Natural killer cell (primary cell): ENCODE data around the gene SSBP2. TPM values are rescaled to one million over a fixed set of nuclear protein-coding genes. Genes with fewer than 3 reads are reported as not detected.

ENCODE experiments used
- ATAC-seq, 3 donors: fragments of 150-1000 bp in 2 of 3; fragments of 200-7000 bp in 1 of 3; cut with Tn5 transposase; 1 replicate in 1 of 3; 2 replicates in 2 of 3; pipeline ENCODE4 v1.10.0; 2021; ENCODE audit warnings: mild to moderate bottlenecking in 2 of 3, moderate library complexity in 2 of 3
- DNase-seq, 2 donors: peaks; one replicate each; pipeline versions ENCODE4 v3.0.0 to v3.0.0-alpha.2; 2013 to 2021; ENCODE audit warnings: mixed read lengths in 1 of 2
- H3K27ac ChIP-seq: one replicate; pipeline ENCODE4 v1.5.1; 2013; ENCODE audit warnings: mild to moderate bottlenecking, low read length
- H3K27me3 ChIP-seq: one replicate; pipeline ENCODE4 v1.6.1; 2013; ENCODE audit warnings: low read length; ENCODE audit not compliant: control insufficient read depth, insufficient read depth
- H3K36me3 ChIP-seq: one replicate; pipeline ENCODE4 v1.6.1; 2013; ENCODE audit warnings: low read length; ENCODE audit not compliant: control insufficient read depth, insufficient read depth
- H3K4me1 ChIP-seq: one replicate; pipeline ENCODE4 v1.6.1; 2013; ENCODE audit warnings: low read length; ENCODE audit not compliant: control insufficient read depth, insufficient read depth
- H3K4me3 ChIP-seq: one replicate; pipeline ENCODE4 v1.5.1; 2013; ENCODE audit warnings: low read length
- H3K9me3 ChIP-seq: one replicate; pipeline ENCODE4 v1.6.1; 2013; ENCODE audit warnings: low read length; ENCODE audit not compliant: control insufficient read depth, insufficient read depth
- H3K27ac Mint-ChIP-seq, 2 donors: one replicate each; pipeline ENCODE4 v1.8.0; 2022; ENCODE audit warnings: mild to moderate bottlenecking in 2 of 2, mixed read lengths in 2 of 2, moderate library complexity in 1 of 2
- H3K27me3 Mint-ChIP-seq, 2 donors: one replicate each; pipeline ENCODE4 v1.8.0; 2022; ENCODE audit warnings: low read depth in 2 of 2, mixed read lengths in 2 of 2
- H3K36me3 Mint-ChIP-seq: one replicate; pipeline ENCODE4 v1.8.0; 2022; ENCODE audit warnings: mixed read lengths
- H3K4me1 Mint-ChIP-seq, 2 donors: one replicate each; pipeline ENCODE4 v1.8.0; 2022; ENCODE audit warnings: mixed read lengths in 2 of 2
- H3K4me3 Mint-ChIP-seq: one replicate; pipeline ENCODE4 v1.8.0; 2022; ENCODE audit warnings: mild to moderate bottlenecking, moderate library complexity, mixed read lengths
- H3K9me3 Mint-ChIP-seq, 2 donors: one replicate each; pipeline ENCODE4 v1.8.0; 2022; ENCODE audit warnings: mixed read lengths in 2 of 2
- CTCF ChIP-seq: fragments of 200-600 bp; IDR thresholded peaks from one replicate; pipeline ENCODE4 v1.8.0; 2022; ENCODE audit warnings: antibody characterized with exemption
- WGBS: methylation state at CpG from one replicate; pipeline ENCODE4 v1.1.7; 2013; ENCODE audit warnings: missing lambda C conversion rate; ENCODE audit not compliant: insufficient coverage; 5-methylcytosine and 5-hydroxymethylcytosine counted together
- intact Hi-C: fragments of 100-400 bp; cut with micrococcal nuclease; formaldehyde crosslinking; loops from one replicate; pipeline ENCODE4 v1.14.2; 2022
- total RNA-seq, 4 donors: library from RNA; stranded (reverse); fragments of 120-200 nt in 1 of 4; gene quantifications; one replicate each; pipeline versions ENCODE4 v1.2.3 to v1.2.4, GENCODE V29; 2013 to 2022

Gene SSBP2
- total RNA-seq, 3 donors from 2014 or later (not counting 1 experiment from before 2014, with no cell fraction given): 13.1 to 17.3 (median 14.8) TPM

- no peaks in the 10 kb centered on the region for H3K36me3 Mint-ChIP-seq
- Histone ChIP-seq H3K27me3 (no peaks in the 10 kb centered on the region), H3K27ac (no peak overlapping the region), H3K36me3 (no peaks in the 10 kb centered on the region), H3K4me1 (no peaks in the 10 kb centered on the region), H3K9me3 (no peaks in the 10 kb centered on the region), H3K4me3 (no peak overlapping the region)
- no peak overlapping the region for H3K27ac Mint-ChIP-seq
- intact Hi-C loops: no loop called here
- TF ChIP-seq CTCF: no peak
- DNase-seq: no peak
- H3K9me3 Mint-ChIP-seq: no peaks in the 10 kb centered on the region
- H3K27me3 Mint-ChIP-seq: no peaks in the 10 kb centered on the region
- H3K4me3 Mint-ChIP-seq: no peak overlapping the region
- no peaks in the 10 kb centered on the region for H3K4me1 Mint-ChIP-seq
- WGBS: no CpG with 5 or more reads among the region's 1 CpG
- ATAC-seq: no peak
These were observed 112.4 kb downstream of the SSBP2 start for GRCh38 chr5:81638471-81638870.

- Histone ChIP-seq H3K9me3 (no peaks in the 10 kb centered on the region), H3K4me3 (no peak overlapping the region), H3K27ac (no peak overlapping the region), H3K4me1 (peaks cover 2% of the 10 kb centered on the region), H3K27me3 (no peaks in the 10 kb centered on the region), H3K36me3 (no peaks in the 10 kb centered on the region)
- intact Hi-C loops: no loop called here
- DNase-seq (no peak), ATAC-seq (no peak)
- Mint-ChIP-seq H3K36me3 (no peaks in the 10 kb centered on the region), H3K4me1 (no peaks in the 10 kb centered on the region), H3K9me3 (no peaks in the 10 kb centered on the region), H3K27me3 (no peaks in the 10 kb centered on the region), H3K27ac (no peak overlapping the region), H3K4me3 (no peak overlapping the region)
- TF ChIP-seq CTCF: no peak
- WGBS: 65% methylated on average over 4 of the region's 4 CpGs
These were observed 117.0 kb downstream of the SSBP2 start for GRCh38 chr5:81633891-81634290.

GRCh38 chr5:81633471-81633870, 117.4 kb downstream of the SSBP2 start:
- no peaks in the 10 kb centered on the region for H3K27me3 Mint-ChIP-seq
- no peak overlapping the region for H3K4me3 Mint-ChIP-seq
- no peak for TF ChIP-seq CTCF
- H3K9me3 Mint-ChIP-seq: no peaks in the 10 kb centered on the region
- peaks cover 2% of the 10 kb centered on the region for H3K4me1 ChIP-seq
- H3K36me3 Mint-ChIP-seq: no peaks in the 10 kb centered on the region
- H3K9me3 ChIP-seq: no peaks in the 10 kb centered on the region
- 92% methylated on average over 3 of the region's 3 CpGs for WGBS
- no peaks in the 10 kb centered on the region for H3K36me3 ChIP-seq
- intact Hi-C loops: no loop called here
- no peak for ATAC-seq
- H3K4me1 Mint-ChIP-seq: no peaks in the 10 kb centered on the region
- no peak overlapping the region for H3K27ac ChIP-seq
- no peak overlapping the region for H3K4me3 ChIP-seq
- DNase-seq: no peak
- no peaks in the 10 kb centered on the region for H3K27me3 ChIP-seq
- H3K27ac Mint-ChIP-seq: no peak overlapping the region

- no peak overlapping the region for H3K4me3 ChIP-seq
- no peak overlapping the region for H3K27ac ChIP-seq
- H3K4me1 ChIP-seq: peaks cover 2% of the 10 kb centered on the region
- H3K27me3 Mint-ChIP-seq: no peaks in the 10 kb centered on the region
- no peaks in the 10 kb centered on the region for H3K9me3 ChIP-seq
- H3K36me3 ChIP-seq: no peaks in the 10 kb centered on the region
- no peaks in the 10 kb centered on the region for H3K4me1 Mint-ChIP-seq
- no peak for TF ChIP-seq CTCF
- H3K27me3 ChIP-seq: no peaks in the 10 kb centered on the region
- H3K4me3 Mint-ChIP-seq: no peak overlapping the region
- no peak overlapping the region for H3K27ac Mint-ChIP-seq
- DNase-seq (no peak), ATAC-seq (no peak)
- no peaks in the 10 kb centered on the region for H3K36me3 Mint-ChIP-seq
- no peaks in the 10 kb centered on the region for H3K9me3 Mint-ChIP-seq
- intact Hi-C loops: no loop called here
These were observed 118.2 kb downstream of the SSBP2 start for GRCh38 chr5:81632679-81633078.
